ENCODE results near the gene HOMEZ.
"Not testable (repeated sequence)": the region's sequence is repeated elsewhere in the genome, so short reads cannot be mapped to it uniquely, and the experiment has no call there.

- not testable (repeated sequence) for TF ChIP-seq CTCF, EP300, POLR2AphosphoS5 (IDR thresholded peaks at IDR 0.05)
These were observed 25.1 kb downstream of the HOMEZ start for GRCh38 chr14:23260849-23261248.

All from suprapubic skin (tissue), 4 donors.